GM12873 (cell line): Measurements from ENCODE around the gene PBX1.

Experiments
- TF ChIP-seq, protein P1 (sequence below): IDR thresholded peaks from 2 replicates; pipeline ENCODE4 v1.5.1; 2012; ENCODE audit warnings: low read depth, mild to moderate bottlenecking, moderate library complexity, low read length, control low read depth; ENCODE audit not compliant: insufficient read depth; ENCODE audit errors: missing control alignments

Gene PBX1

DNA sequence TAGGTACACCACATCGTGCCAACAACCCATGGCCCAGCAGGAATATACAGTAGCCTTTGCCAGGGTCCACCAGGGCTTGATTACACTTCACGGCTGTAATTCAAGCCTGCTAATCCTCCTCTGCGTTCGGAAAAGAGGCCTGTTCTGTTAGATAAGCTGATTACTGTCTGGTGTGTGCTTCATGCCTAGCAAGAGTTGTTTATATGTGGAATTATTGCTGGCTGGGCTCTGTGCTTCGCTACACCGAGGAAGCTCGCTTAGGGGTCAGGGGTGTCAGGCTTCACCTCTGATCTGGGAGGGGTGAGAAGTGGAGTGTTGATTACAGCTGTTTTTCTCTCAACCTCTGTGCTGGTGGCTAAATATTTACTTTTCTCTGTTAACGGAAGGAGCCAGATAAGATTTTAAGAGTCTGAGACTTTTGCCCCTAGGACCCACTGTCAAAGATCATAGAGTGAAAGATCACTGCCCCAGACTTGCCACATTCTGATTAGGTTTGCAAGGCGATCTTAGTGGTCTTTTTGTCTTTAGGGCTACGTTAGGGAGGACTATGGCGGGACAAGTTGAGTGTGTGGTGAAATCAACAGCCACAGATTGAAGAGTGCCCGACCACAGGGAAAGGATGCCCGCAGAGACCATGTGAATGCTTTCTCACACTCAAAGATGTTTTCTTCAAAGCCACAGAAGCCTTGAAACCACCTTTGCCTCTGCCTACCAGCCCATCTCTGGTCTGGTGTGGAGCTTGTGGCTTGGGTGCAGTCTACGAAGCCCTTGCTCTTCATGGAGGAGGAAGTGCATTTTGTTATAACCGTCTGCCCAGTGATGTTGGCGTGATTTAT is 216.1 kb downstream of the PBX1 start:
- TF ChIP-seq, protein P1, sequence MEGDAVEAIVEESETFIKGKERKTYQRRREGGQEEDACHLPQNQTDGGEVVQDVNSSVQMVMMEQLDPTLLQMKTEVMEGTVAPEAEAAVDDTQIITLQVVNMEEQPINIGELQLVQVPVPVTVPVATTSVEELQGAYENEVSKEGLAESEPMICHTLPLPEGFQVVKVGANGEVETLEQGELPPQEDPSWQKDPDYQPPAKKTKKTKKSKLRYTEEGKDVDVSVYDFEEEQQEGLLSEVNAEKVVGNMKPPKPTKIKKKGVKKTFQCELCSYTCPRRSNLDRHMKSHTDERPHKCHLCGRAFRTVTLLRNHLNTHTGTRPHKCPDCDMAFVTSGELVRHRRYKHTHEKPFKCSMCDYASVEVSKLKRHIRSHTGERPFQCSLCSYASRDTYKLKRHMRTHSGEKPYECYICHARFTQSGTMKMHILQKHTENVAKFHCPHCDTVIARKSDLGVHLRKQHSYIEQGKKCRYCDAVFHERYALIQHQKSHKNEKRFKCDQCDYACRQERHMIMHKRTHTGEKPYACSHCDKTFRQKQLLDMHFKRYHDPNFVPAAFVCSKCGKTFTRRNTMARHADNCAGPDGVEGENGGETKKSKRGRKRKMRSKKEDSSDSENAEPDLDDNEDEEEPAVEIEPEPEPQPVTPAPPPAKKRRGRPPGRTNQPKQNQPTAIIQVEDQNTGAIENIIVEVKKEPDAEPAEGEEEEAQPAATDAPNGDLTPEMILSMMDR: no peak

DNA sequence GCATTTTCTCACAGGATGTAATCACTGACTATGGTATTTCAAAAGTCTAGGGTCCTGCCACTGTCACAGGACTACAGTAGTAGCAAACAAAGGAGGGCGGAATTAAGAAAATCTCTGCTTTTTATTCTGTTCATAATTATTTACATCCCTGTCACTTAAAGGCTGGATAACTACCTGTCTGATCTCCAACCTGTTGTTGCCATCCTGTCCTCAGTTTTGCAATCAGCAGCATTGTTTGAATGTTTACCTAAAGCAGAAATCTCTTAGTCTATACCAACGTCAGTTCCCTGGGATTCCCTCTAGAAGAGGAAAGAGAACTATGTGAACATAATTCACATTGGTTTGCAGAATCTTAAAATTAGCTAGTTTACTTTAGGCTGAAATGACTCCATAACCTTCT is 218.5 kb downstream of the PBX1 start:
- TF ChIP-seq, protein P1: no peak

DNA sequence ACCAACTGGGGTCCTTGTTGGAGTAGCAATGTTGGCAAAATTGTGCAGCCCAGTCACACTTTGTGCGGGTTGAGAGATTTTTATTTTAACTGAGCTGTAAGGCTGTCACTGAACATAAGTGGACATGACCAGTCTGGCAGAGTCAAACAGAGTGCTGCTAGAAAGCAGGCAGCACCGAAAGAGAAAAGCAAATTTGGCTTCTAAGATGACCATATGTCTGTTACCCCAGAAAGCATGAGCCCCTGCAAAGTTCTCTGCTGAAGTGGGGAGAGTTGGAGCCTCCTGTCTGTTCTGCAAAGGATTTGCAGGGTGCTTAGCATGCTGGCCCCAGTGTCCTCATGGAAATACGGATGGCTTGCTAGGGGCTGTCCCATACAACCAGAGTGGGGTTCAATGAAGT is 220.4 kb downstream of the PBX1 start:
- TF ChIP-seq, protein P1: no peak

DNA sequence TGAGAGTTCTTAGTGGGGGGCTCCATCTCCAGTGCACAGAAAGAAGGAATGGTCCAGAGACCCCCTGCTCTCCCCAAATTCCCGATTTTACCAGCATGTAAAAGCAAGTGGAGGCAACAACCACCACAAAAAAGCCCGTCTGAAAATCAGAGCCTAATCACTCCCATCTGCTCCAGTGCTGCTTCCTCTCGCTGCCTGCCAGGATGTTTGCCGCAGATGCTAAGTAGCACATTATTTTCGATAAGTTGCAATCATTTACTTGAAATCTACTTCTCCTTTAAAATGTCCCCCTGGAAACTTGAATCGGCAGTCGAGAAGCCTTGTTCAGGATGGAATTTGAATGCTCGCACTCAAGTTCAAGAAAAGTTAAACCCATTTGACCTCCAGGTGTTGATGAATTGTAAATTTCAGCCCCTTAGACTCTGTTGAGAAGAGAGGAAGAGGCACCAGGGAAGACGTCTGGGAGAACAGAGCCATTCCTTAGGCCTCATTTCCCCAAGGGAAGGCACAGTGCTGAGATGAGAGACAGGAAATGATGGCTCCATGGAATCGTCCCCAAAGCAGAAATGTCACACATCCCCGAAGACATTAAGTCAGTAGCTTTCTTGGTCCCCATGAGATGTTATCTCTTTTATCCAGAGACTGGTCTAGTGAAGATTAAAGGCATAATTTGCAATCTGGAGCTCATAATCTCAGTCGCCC is 221.3 kb downstream of the PBX1 start:
- TF ChIP-seq, protein P1: no peak

DNA sequence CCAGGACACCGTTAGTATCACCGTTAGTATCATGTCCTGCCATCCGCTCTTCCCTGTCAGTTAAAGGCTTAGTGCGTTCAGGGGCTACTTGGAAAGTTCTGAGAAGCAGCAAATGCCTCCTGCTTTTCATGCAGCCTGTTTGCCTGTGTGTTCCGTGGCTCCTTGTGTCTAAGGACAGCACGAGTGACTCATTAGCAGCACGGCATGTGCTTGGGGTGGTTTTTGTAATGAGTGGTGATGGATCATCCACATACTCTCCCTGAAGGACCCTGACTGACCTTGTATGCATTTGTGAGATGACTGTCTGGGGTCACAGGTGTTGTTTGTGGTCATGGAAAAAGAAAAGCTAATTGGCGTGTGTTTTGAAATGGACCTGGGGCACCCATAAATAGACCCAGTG is 221.9 kb downstream of the PBX1 start:
- TF ChIP-seq, protein P1: no peak

DNA sequence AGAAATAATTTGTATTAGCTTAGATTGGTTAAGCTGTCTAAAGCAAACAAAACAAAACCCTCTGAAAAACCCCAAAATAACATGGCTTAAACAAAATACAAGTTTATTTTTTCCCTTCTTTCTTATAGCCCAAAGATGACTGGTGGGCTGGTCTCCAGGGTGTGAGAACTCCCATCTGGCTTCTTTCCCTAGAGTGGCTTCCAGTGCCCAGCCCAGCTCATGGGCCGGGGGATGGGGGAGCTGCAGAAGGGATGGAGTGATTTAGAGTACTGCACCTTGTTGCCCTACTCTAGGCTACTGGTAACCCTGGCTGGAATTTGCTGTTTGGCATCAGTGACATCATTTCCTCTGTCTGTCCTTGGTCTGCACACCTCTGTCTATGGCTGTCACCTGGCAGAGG is 223.0 kb downstream of the PBX1 start:
- TF ChIP-seq, protein P1: no peak

DNA sequence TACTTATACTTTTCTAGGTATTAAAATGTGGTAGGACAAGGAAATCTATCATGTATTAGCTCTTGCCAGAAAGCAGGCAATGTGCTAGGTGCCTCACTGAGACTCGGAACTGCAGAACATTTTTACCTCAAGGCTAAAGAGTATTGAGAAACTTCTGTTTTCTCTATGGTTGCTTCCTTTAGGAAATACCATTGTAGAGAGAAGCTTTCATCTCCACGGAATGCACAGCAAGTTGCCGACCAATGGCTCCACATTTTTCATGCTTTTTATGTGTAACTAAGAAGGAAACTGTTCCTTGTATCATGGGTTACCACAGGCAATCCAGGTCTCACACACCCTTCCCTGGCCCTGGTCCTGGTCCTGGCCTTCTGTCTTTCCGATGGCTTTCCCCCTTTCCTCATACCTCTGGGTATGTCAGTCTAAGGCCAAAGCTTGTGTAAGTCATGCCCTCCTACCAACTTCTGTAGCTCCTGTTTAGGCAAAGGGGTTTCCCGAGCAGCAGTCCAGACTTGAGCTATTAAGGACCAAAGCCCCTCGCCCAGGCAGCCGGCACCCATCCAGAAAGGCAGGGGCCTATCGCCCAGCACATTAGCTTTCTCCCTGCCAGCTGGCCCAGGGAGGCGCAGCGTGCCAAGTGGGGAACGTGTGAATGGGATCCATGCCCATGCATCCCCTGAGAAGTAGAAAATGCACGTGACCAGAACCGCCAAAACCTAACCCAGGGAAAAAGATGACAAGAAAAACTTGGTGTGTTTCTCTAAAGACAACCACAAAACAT is 225.0 kb downstream of the PBX1 start:
- TF ChIP-seq, protein P1: no peak
